Spleen (tissue), 11 donors: ENCODE measurements around the gene CDKL1. TPM values are rescaled to one million over a fixed set of nuclear protein-coding genes. Genes with fewer than 3 reads are reported as not detected.
"Not testable (repeated sequence)": the region's sequence is repeated elsewhere in the genome, so short reads cannot be mapped to it uniquely, and the experiment has no call there.

ENCODE experiments used
- DNase-seq: peaks from one replicate; pipeline ENCODE4 v3.0.0-alpha.2; 2020
- H3K27ac ChIP-seq, 8 donors: fragments of 200-600 bp; sonication (generic) in 7 of 8; 1 replicate in 4 of 8; 2 replicates in 4 of 8; pipeline versions ENCODE4 v1.5.0 to v1.8.0; 2016 to 2021; ENCODE audit warnings: inconsistent platforms in 4 of 8, mild to moderate bottlenecking in 4 of 8, moderate library complexity in 1 of 8
- H3K27me3 ChIP-seq, 7 donors: fragments of 200-600 bp; sonication (generic) in 6 of 7; replicated peaks in 1 of 7; 1 replicate in 4 of 7; 2 replicates in 3 of 7; pipeline versions ENCODE4 v1.5.0 to v1.8.0; 2016 to 2021; ENCODE audit warnings: inconsistent platforms in 3 of 7, mild to moderate bottlenecking in 1 of 7
- H3K36me3 ChIP-seq, 6 donors: fragments of 200-600 bp; sonication (generic) in 5 of 6; 1 replicate in 4 of 6; 2 replicates in 2 of 6; pipeline versions ENCODE4 v1.5.0 to v1.8.0; 2016 to 2021; ENCODE audit warnings: inconsistent platforms in 2 of 6
- H3K4me1 ChIP-seq, 6 donors: fragments of 200-600 bp; sonication (generic) in 5 of 6; 1 replicate in 3 of 6; 2 replicates in 3 of 6; pipeline versions ENCODE4 v1.5.0 to v1.8.0; 2016 to 2021; ENCODE audit warnings: inconsistent platforms in 3 of 6
- H3K4me3 ChIP-seq, 8 donors: fragments of 200-600 bp; sonication (generic) in 7 of 8; 1 replicate in 4 of 8; 2 replicates in 4 of 8; pipeline versions ENCODE4 v1.5.0 to v1.8.0; 2016 to 2021; ENCODE audit warnings: inconsistent platforms in 4 of 8, mild to moderate bottlenecking in 4 of 8, moderate library complexity in 2 of 8
- H3K9me3 ChIP-seq, 8 donors: fragments of 200-600 bp; sonication (generic) in 7 of 8; 1 replicate in 4 of 8; 2 replicates in 4 of 8; pipeline versions ENCODE4 v1.5.0 to v1.8.0; 2016 to 2021; ENCODE audit warnings: inconsistent platforms in 4 of 8
- CTCF ChIP-seq, 11 experiments: fragments of 200-600 bp in 7 of 11; fragments of 450-650 bp in 4 of 11; sonication (generic) in 4 of 11; IDR thresholded peaks in 8 of 11; conservative IDR thresholded peaks in 3 of 11; 1 replicate in 7 of 11; 2 replicates in 4 of 11; pipeline versions ENCODE4 v1.4.0 to v1.8.0; 2016 to 2021; ENCODE audit warnings: antibody characterized with exemption in 11 of 11, inconsistent platforms in 4 of 11, mild to moderate bottlenecking in 1 of 11
- POLR2A ChIP-seq, 3 donors: fragments of 450-650 bp; IDR thresholded peaks; one replicate each; pipeline ENCODE4 v1.5.1; 2017; ENCODE audit warnings: antibody characterized with exemption in 3 of 3, mild to moderate bottlenecking in 1 of 3
- POLR2AphosphoS5 ChIP-seq, 3 donors: sonication (generic); formaldehyde crosslinking; IDR thresholded peaks; one replicate each; pipeline ENCODE4 v1.5.1; 2017; ENCODE audit warnings: antibody characterized with exemption in 3 of 3
- WGBS, 5 donors: extraction: QIAGEN DNeasy Blood & Tissue Kit in 3 of 5; methylation state at CpG; one replicate each; pipeline versions ENCODE4 v1.1.5 to v1.1.7; 2013 to 2018; 5-methylcytosine and 5-hydroxymethylcytosine counted together
- intact Hi-C: fragments of 100-400 bp; cut with DNase I; formaldehyde crosslinking; loops from one replicate; pipeline ENCODE4 v1.15.0; 2023; ENCODE audit warnings: low total_unique reads
- polyA plus RNA-seq, 3 donors: library from polyadenylated mRNA; stranded (reverse); fragments of 200-250 nt; gene quantifications; one replicate each; pipeline ENCODE4 v1.2.1, GENCODE V29; 2013
- total RNA-seq, 7 donors: library from RNA; depleted of rRNA in 3 of 7; stranded (reverse); fragments of >200 nt in 3 of 7; fragmentation: NEBNext Ultra II Directional in 4 of 7; extraction: Animal tissue kit (Norgen Biotek cat#: 25700) in 4 of 7; gene quantifications; one replicate each; pipeline versions ENCODE4 v1.1.0 to v1.2.1, GENCODE V29; 2016 to 2021
- donor health status: healthy with polysubstance abuse.
- donor health status: DM: no; HTN: no; CAD: no; lungs with moderate emphysema.
- donor health status: DM: no; HTN: no; CAD: no.
- donor health status: Bipolar disorder and iron deficiency.
- donor health status: healthy.
- donor health status: DM: no; HTN: no; CAD: no.
- donor health status: DM: yes; HTN: yes; CAD: no.

CDKL1 gene
- total and polyA plus RNA-seq, 10 donors = 1.7 to 310 (median 17.6) TPM

- H3K4me1 ChIP-seq = peaks cover 11 to 36% (median 21%) of the 10 kb centered on the region in 6 donors
- H3K9me3 ChIP-seq = no peaks in the 10 kb centered on the region
- no peak for DNase-seq
- H3K27ac ChIP-seq = no peak overlapping the region
- WGBS, 5 donors = 94 to 97% (median 96%) methylated on average over 5 of the region's 5 CpGs
- no peak for TF ChIP-seq CTCF (IDR thresholded peaks at IDR 0.05 in 8 of 11, conservative IDR thresholded peaks at IDR 0.05 in 3 of 11)
- no peak for TF ChIP-seq POLR2A (IDR thresholded peaks at IDR 0.05)
- TF ChIP-seq POLR2AphosphoS5 (IDR thresholded peaks at IDR 0.05) = no peak
- H3K36me3 ChIP-seq = peaks cover 0 to 33% (median 7%) of the 10 kb centered on the region in 6 donors
- H3K4me3 ChIP-seq = no peak overlapping the region
- no peaks in the 10 kb centered on the region for H3K27me3 ChIP-seq
- intact Hi-C loops = no loop called here
Observed at GRCh38 chr14:50359631-50360030, 37.0 kb downstream of the CDKL1 start.

DNA sequence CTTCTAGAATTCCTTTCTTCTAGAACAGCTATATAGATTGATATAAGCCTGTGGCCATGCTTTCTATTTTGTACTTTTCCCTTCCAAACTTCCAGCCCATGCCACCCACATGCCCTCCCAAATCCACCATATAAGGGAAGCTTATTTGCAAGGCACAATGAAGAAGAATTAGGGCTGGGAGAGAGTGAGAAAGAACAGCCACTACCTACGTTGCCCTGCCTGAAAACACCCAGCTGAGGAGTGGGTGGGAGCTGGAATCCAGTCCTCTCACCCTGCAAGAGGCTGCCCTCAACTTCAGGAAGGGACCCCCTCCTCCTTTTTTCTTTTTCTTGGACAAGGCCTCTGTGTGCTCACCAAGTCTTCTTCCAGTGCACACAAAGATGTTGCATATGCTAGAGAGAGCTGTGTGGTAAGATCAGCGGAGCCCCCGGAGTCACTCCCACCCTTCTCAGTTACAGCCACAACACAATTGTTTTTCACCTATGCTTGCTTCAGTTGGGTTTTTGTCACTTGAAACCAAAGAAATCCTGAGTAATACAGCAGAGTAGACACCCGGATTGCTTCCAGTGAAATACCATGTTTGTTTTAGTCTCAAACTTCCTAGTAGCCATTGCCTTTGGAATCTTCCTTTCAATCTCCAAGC is 38.8 kb downstream of the CDKL1 start:
- intact Hi-C loops = no loop called here
- DNase-seq = no peak
- peaks cover 0 to 37% (median 7%) of the 10 kb centered on the region in 6 donors for H3K36me3 ChIP-seq
- H3K4me1 ChIP-seq = peaks cover 0 to 18% (median 5%) of the 10 kb centered on the region in 6 donors
- H3K27me3 ChIP-seq = no peaks in the 10 kb centered on the region
- no peak overlapping the region for H3K4me3 ChIP-seq
- WGBS, 5 donors = 87 to 94% (median 92%) methylated on average over 4 of the region's 4 CpGs
- H3K9me3 ChIP-seq = no peaks in the 10 kb centered on the region
- peak overlapping the region in 1 of 8 donors; percentile 15 for H3K27ac ChIP-seq
- TF ChIP-seq CTCF (IDR thresholded peaks at IDR 0.05 in 8 of 11, conservative IDR thresholded peaks at IDR 0.05 in 3 of 11) = no peak
- no peak for TF ChIP-seq POLR2A (IDR thresholded peaks at IDR 0.05)
- no peak for TF ChIP-seq POLR2AphosphoS5 (IDR thresholded peaks at IDR 0.05)

GRCh38 chr14:50357124-50357523 is 39.6 kb downstream of the CDKL1 start:
- peak overlapping the region in 2 of 8 donors; percentile 15 to 23 for H3K27ac ChIP-seq
- H3K4me1 ChIP-seq = peaks cover 0 to 10% (median 3%) of the 10 kb centered on the region in 6 donors
- intact Hi-C loops = no loop called here
- TF ChIP-seq POLR2A (IDR thresholded peaks at IDR 0.05) (no peak), CTCF (IDR thresholded peaks at IDR 0.05 in 8 of 11, conservative IDR thresholded peaks at IDR 0.05 in 3 of 11) (no peak), POLR2AphosphoS5 (IDR thresholded peaks at IDR 0.05) (no peak)
- no peaks in the 10 kb centered on the region for H3K27me3 ChIP-seq
- DNase-seq = no peak
- 66 to 83% (median 70%) methylated on average over 6 of the region's 6 CpGs for WGBS, 5 donors
- no peak overlapping the region for H3K4me3 ChIP-seq
- H3K9me3 ChIP-seq = no peaks in the 10 kb centered on the region
- H3K36me3 ChIP-seq = peaks cover 0 to 37% (median 7%) of the 10 kb centered on the region in 6 donors

DNA sequence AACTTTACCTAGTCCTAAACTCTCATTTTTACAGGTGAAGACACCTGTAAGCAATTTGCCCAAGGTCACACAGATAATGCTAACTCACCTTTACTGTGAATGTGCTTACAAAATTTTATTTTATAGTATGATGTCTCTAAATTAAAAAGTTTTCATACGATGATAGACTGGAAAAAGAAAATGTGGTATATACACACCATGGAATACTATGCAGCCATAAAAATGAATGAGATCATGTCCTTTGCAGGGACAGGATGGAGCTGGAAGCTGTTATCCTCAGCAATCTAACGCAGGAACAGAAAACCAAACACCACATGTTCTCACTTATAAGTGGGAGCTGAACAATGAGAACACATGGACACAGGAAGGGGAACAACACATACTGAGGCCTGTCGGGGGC is 40.4 kb downstream of the CDKL1 start:
- H3K27ac ChIP-seq = peak overlapping the region in 2 of 8 donors; percentile 8 to 15
- H3K36me3 ChIP-seq = peaks cover 0 to 37% (median 7%) of the 10 kb centered on the region in 6 donors
- DNase-seq, H3K27me3 ChIP-seq, intact Hi-C loops, H3K4me1 ChIP-seq, H3K4me3 ChIP-seq, H3K9me3 ChIP-seq: not testable (repeated sequence)
- 67 to 90% (median 82%) methylated on average over 3 of the region's 3 CpGs for WGBS, 5 donors
